HG03108 (cell line): ENCODE results near the gene VEGFA.
"Not testable (repeated sequence)": the region's sequence is repeated elsewhere in the genome, so short reads cannot be mapped to it uniquely, and the experiment has no call there.

Experiments
- ATAC-seq: cut with Tn5 transposase; IDR thresholded peaks from one replicate; pipeline ENCODE4 v1.9.1; 2021; ENCODE audit warnings: moderate library complexity; ENCODE audit not compliant: unreplicated experiment

Gene VEGFA

DNA sequence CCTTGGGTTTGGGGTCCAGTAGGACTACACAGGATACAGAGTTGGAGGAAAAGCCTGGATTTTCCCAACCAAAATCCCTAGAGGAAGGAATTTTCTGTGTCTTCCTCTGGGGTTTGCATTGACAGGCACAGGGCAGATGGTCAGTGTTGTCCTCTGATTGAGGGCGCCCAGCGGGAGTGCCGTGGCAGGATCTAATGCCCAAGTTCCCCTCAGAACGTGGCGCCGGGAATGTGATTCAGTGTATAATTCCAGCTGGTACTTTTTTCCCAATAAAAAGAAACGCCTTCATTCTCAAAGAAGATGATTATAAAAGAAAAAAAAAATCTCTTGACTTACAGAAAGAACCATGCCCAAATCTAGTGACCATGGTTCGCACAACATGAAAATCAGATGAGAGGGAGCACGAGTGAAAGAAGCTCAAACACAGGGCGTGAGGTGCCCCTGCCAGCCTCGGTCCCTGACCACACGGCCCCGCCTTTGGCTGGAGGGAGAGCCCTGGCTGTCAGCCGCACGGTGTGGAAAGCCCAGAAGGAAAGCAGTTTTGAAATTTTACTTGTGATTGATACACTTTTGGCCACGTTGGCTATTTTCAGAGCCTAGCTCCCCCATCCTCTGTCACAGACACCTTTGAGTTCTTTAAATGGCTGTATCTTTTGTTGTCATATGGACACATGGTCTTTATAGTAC is 31.6 kb downstream of the VEGFA start:
- no peak for ATAC-seq

DNA sequence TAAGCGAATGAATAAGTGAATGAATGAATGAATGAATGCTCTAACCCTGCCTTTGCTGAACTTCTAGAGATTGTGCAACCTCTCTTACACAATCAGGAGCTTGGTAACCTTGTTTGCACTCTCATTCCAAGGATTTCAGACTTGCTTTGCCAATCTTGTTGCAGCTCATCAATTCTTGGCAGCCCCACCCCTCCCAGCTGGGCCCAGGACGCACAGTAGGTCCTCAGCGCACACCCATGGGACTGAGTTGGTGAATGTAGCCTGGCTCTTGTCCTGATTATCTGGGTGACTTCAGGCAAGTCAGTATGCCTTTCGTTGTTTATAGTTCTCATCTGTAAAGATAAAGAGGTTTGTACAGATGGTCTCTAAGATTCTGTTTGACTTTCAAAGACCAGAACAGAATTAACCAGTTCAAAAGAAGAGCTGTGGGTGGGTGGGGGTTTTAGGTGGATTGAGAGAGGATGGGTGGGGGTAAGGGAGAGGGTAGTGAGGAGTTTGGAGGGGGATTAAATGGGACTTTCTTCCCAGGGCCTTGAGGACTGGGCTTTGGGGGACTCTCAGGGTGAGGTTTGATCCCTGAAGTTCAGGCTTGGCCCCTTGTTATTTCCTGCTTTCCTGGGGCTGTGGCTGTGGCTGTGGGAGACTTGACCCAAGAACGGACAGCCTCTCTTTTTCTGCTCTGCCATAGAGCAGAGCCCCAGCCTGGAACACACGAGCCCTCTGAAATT is 33.2 kb downstream of the VEGFA start:
- ATAC-seq: no peak

DNA sequence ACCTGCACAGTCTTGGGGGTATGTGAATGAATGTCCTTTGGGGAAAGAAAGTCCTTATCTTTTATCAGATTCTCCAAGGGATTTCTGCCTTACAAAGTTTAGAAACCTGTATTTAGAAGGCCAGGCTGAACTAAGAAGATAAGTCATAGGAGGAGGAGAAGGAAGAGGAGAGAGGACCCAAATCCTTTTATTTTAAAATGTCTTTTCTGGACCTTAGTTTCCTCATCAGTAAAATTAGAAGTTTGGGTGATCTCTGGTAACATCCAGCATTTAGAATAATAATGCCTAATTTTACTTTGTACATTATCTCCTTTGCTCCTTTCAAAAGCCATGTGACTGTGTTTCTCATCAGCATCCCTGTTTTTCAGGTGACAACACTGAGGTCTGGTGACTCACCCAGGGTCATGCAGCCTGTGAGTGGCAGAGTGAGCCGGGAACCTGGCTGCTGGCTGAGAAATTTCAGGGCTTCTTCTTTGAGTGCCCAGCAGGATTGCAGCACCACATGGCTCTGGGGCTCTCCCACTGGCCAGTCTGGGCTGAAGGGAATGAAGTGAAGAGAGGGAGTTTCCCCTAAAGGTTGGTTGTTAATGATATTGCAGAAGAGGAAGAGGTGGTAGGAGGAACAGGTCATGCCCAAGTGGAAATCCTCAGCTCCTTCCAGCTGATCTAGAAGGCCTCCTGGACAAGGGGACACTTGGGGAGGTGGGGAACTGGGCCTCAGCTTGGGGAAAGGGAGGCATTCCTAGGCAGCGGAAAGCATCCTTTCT is 34.0 kb downstream of the VEGFA start:
- ATAC-seq: no peak

DNA sequence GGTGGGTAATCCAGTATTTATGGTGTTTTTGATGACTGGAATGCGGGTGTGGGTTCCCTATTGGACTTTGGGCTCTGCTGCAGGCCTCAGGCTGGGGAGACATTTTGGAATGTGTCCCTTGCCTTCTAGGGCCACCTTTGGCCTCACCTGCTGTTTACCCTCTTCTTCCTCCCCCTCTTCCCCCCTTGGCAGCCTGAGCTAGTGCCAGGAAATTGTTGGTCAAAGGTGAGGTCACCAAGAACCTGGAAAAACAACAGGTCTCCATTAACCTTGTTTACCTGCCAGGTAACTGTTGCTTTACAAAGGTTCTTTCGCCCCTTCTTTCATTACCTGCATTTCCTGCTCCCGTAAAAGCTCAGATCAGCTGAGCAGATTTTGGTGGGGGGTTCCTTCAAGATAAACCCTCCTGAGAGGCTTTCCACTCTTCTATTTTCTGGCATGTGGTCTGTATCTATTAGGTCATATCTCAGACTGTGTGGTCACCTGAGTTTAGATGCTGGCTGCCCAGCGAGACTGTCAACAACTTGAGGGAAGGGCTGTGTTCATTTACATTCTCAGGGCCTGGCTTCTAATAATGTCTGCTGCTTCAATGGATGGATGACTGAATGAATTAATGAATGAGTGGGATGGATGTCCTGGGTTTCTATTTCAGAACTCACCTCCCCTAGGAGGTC is 34.7 kb downstream of the VEGFA start:
- ATAC-seq: no peak

DNA sequence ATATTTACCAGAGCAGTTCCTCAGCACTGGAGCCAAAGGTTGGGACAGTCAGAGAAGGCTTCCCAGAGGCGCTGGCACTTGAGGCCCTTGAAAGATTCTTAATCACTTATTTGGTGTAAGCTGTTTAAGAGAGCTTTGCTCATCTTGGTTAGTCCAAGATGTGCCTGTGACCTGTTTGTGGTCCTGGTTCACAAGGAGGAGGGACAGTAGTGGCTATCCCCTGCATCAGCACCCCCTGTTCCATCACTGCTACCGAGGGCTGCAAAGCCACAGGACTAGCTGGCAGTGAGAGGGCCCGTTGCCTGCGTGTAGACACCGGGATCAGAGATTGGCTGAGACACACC is 35.7 kb downstream of the VEGFA start:
- ATAC-seq: no peak

DNA sequence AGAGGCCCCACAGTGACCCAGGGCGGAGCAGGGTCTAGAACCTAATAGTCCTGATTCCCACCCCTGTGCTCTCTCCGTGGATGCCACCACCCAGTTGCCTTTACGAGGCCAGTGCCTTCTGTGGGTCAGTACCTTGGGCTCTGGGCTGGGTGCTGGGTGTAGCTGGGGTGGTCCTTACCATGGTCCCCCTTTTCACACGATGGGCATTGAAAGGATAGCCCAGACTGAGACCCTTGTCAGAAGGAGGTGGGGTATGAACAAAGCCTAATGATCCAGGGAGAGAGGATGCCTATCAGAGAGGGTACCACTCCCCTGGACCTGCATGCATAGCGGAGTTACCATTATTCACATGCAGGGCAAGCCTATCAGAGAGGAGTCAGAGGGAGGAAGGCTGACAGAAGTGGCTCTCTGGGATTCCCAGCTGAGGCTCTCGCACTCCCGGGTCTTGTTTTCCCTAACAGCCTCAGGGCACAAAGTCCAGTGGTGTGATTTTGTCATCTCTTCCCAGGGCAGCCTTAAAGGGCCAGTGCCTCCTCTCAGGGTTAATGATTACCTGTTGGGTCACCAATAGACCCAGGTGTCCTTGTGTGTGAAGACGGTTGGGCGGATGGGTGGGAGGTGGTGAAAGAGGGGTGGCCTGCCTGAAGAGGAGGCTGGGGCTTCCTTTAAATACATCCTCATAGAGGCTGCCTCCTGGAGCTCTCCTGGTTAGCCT is 36.2 kb downstream of the VEGFA start:
- no peak for ATAC-seq

DNA sequence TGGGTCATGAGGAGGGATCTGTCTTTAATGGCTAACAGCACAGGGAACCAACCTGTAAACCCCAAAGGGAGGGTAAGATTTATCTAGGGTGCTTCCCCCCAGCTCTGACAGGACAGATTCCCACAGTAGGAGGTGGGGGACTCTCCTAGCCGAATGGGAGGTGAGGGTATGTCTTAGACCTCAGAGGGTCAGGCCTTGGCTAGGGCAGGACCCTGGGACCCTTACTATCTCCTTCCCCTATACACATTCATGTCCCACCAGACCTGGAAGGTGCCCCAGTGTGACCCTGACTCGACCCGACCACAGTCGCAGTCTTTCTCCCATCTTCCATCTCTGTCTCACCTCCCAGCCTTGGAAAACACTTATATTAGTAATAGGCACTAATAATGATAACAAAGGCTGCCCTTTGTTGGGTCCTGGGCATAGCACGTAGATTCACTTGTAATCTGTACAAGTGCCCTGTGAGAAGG is 36.8 kb downstream of the VEGFA start:
- ATAC-seq: no peak

DNA sequence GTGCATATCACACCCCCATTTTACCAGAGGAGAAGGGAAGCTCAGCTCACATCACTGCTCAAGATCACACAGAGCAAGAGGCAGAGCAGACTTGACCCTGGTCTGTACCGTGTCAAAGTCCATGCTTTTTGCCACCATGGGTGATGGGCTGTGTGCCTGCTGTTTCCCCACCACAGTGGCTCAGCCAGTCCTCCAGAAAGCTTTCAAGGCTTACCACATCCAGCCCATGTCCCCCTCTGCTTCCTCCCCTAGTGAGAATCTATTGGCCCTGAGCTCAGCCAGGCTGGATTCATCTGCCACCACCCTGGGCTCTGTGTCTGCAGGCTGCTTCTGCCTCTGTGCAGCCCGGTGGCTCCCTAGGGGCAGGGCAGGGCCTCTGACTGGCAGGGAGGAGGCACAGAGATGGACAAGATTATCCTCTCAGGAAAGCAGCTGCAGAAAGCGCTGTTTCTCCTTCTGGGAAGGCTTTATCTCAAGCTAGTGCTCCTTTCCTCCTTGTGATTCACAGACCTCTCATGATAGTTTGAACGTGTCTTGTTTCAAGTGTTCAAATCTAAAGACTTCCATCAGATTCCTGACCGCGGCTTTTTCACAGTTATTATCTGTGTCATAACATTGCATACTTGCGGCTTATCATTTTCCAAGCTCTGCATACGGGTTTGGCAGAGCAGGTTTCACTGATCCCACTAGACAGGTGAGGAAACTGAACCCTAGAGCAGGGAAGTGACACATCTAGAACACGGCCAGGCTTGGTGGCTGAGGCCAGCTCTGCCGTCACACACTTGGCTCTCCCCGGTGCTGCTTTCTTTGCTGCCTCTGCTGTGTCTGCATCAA is 37.4 kb downstream of the VEGFA start:
- no peak for ATAC-seq

DNA sequence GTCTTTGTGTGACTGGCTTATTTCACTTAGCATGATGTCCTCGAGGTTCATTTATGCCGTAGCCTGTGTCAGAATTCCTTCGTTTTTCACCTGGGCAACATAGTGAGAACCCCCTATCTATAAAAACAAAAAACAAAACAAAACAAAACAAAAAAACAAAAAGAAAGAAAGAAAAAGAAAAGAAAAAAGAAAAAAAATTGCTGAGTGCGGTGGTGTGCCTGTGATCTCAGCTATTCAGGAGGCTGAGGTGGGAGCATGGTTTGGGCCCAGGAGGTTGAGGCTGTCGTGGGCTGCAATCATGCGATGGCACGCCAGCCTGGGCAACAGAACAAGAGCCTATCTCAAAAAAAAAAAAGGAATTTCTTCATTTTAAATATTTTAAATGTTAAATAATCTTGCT is 38.4 kb downstream of the VEGFA start:
- no peak for ATAC-seq

DNA sequence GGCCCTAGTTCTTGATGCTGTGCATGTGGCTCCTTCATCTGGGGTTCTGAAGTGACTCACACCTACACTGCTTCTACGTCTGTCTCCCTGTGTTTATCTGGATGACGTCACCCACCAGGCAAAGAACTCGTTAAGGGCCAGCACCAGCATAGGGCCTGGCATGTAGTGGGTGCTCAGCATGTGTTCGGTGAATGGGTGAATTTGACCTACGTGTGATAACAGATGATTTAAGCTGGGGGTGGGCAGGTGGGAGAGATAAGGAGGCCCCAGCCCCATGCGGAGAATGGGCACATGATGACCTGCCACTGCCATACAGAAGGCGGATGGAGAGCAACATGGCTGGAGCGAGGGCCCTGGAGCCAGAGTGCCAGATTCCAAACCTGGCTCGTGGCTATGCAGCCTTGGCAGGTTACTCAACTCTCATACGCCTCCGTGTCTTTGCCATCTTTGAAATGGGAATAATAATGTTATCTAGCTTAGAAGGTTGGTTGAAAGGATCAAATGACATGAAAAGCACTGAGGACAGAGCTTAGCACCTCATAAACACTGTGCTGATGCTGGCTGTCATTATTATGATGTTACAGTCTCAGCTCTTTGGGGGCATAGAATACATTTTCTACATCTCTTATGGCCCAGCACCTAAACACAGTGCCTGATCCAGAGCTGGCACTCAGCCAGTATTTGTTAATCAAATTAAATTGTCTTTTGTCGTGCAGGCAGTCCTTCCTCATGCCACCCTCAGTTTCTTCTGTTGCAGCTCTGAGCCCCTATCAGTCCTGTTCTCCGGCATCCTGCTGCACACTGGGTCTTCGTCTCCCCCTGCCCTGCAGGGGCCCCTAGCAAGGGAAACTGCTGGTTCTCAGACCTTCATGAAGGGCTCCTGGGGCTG is 39.6 kb downstream of the VEGFA start:
- no peak for ATAC-seq

DNA sequence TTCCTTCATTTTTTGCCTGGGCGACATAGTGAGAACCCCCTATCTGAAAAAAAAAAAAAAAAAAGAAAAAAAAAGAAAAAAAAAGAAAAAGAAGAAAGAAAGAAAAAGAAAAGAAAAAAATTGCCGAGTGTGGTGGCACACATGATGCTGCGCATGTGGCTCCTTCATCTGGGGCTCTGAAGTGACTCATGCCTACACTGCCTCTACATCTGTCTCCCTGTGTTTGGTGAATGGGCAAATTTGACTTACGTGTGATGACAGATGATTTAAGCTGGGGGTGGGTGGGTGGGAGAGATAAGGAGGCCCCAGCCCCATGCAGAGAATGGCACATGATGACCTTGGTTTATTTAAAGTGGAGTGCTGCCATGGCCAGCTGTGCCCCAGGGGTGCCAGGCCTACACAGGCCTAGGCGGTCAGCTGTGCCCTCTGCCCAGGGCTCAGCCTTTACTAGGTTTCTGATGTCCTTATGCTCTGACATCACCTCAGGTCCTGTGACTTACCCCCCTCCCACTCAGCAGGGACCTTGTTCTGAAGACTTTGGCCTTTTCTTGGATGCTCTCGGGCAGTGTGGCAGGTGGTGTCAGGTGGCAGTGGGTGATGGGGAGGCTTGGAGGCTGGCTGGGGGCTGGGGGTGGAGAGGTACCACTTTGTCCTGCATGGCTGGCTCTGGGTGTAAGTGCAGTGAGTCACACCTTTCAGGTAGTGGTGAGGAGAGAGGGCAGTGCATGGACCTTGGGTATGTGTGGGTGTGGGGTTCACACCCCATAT is 41.1 kb downstream of the VEGFA start:
- no peak for ATAC-seq

DNA sequence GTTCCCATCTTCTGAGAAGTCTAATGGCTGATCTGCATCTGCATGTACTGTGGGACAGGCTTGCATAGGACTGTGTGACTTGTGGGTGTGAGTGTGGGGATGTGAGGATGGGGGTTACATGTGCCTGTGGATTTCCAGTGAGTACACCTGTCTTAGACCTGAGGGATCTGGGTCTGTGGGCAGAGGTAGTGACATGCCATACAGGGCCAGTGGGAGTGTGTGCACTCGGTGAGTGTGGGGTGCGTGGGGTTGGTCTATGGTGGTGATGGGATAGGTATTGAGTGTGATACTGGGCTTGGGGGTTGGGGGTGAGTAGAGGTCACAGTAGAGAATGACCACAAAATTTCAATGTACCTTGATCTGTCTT is 41.7 kb downstream of the VEGFA start:
- ATAC-seq: no peak

DNA sequence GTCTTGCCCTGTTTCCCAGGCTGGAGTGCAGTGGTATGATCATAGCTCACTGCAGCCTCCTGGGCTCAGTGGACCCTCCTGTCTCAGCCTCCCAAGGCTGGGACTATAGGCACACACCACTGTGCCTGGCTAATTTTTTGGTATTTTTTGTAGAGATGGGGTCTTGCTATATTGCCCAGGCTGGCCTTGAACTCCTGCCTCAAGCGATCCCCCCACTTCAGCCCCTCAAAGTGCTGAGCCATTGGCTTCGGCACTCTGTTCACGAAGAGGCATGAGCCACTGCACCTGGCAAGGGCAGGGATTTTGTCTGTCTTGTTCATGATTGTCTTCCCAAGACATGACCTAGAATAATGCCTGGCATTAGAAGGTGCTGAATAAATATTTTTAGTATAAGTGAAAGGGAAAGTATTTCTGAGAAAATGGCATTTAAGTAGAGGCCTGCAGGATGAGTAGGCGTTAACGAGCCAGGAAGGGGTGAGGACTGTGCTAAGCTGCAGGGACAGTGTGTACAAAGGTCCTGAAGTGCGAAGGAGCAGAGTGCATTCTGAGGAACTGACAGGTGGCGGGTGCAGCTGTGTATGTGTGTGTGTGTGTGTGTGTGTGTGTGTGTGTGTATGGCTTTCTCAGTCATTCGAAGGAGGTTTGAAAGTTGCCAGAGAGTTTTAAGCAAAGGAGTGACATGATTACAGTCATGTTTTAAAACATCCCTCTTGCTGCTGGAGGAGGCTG is 43.0 kb downstream of the VEGFA start:
- ATAC-seq: no peak

DNA sequence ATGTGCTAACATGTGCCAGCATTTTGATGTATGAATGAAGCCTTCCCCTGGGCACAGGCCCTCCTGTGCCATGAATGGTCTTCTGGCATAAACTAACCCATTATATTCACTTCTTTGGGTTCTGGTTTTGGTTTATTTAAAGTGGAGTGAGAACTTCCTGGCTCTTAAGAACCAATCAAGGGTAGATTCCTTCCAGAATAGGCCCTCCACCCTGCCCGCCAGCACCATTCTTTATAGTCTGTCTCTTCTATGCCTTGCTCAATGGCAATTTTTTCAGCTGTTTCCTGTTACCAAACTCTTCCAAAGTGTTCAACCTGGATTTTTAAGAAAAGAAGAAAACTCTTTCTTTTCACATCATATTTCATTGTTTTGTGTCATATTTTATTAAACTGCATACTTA is 44.1 kb downstream of the VEGFA start:
- ATAC-seq: no peak

DNA sequence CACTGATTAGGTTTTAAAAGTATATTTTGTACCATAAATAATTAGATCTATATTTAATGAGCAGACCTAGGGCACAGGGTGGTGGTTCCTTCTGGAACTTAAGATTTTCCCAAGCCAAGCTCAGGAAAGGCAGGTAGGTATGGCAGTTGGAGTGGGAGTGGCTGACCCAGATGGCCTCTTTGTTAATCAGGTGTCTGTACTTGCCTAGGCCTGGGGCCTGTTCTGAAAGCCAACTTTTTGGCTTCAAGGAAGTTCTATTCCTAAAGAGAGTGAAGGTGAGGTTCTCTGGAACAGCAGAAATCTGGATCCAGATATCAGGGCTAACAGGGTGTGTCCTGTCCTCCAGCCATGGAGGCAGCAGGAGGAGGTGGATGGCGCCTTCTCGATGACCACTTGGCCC is 44.9 kb downstream of the VEGFA start:
- ATAC-seq: no peak

DNA sequence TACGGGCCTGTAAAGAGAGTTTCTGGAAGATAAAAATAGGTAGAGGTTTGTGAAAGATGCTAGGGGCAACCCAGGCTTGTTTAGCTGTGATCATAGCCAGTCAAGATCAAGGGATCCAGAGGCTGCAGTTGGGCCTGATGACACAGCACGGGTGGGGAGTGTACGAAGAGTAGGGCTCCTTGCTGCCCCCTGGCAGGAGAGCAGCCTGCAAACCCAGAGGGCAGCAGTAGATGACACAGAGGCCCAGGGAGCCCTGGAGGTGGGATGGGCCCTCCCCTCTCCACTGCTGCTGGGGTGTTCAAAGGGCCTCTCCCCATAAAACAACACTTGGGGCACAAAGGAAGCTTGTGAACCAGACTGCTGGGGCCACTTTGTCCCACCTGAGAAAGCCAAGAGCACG is 47.2 kb downstream of the VEGFA start:
- no peak for ATAC-seq

DNA sequence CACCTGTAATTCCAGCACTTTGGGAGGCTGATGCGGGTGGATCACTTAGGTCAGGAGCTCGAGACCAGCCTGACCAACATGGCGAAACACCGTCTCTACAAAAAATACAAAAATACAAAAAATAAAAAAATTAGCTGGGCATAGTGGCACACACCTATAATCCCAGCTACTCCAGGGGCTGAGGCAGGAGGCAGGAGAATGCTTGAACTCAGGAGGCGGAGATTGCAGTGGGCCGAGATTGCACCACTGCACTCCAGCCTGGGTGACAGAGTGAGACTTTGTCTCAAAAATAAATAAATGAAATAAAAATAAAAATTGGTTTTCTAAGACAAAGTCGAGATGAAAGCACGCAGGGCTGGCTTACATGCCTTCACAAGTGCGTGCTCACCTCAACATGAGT is 49.0 kb downstream of the VEGFA start:
- ATAC-seq: not testable (repeated sequence)

DNA sequence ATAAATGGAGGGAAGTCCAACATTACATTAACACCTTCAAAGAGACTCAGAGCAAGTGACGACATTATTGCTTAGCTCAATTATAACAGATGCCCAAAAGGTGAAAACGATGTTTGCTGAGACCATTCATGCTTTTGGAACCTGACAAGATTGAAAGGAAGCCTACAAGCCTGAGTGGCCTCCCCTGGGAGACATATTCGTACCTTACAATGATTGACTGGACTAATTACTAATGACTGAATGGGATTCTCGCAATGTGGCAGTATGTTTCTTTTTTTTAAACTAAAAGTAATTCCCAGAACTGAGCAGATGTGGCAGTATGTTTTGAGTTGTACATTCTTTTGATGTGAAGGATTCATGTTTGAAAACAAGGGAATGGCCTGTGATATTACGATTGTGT is 49.9 kb downstream of the VEGFA start:
- no peak for ATAC-seq
